GM23248 (cell line): ENCODE measurements around the gene EML3. TPM values are rescaled to one million over a fixed set of nuclear protein-coding genes. Genes with fewer than 3 reads are reported as not detected.

Experiments used
- DNase-seq: peaks from one replicate; pipeline ENCODE4 v3.0.0-alpha.2; 2015
- H2AFZ ChIP-seq: fragments of 200-600 bp; sonication (generic); 2 replicates; pipeline ENCODE4 v1.6.1; 2016; ENCODE audit warnings: antibody characterized with exemption
- H3F3A ChIP-seq: fragments of 200-600 bp; sonication (generic); 2 replicates; pipeline ENCODE4 v1.6.1; 2016; ENCODE audit warnings: mild to moderate bottlenecking, antibody characterized with exemption, mixed run types; ENCODE audit not compliant: insufficient read depth
- H3K27ac ChIP-seq: fragments of 200-600 bp; sonication (generic); 2 replicates; pipeline ENCODE4 v1.5.1; 2016; ENCODE audit warnings: mild to moderate bottlenecking
- H3K27me3 ChIP-seq: fragments of 200-600 bp; sonication (generic); replicated peaks from 2 replicates; pipeline ENCODE4 v1.6.1; 2016; ENCODE audit warnings: mild to moderate bottlenecking; ENCODE audit not compliant: insufficient read depth
- H3K36me3 ChIP-seq: fragments of 200-600 bp; sonication (generic); 2 replicates; pipeline ENCODE4 v1.6.1; 2016; ENCODE audit warnings: low read depth, mild to moderate bottlenecking
- H3K4me1 ChIP-seq: fragments of 200-600 bp; sonication (generic); 2 replicates; pipeline ENCODE4 v1.6.1; 2016; ENCODE audit warnings: mild to moderate bottlenecking; ENCODE audit not compliant: insufficient read depth
- H3K4me2 ChIP-seq: fragments of 200-600 bp; sonication (generic); one replicate; pipeline ENCODE4 v1.6.1; 2016; ENCODE audit warnings: mild to moderate bottlenecking; ENCODE audit not compliant: unreplicated experiment
- H3K4me3 ChIP-seq: fragments of 200-600 bp; sonication (generic); 2 replicates; pipeline ENCODE4 v1.5.1; 2016; ENCODE audit warnings: mild to moderate bottlenecking
- H3K79me2 ChIP-seq: fragments of 200-600 bp; sonication (generic); 2 replicates; pipeline ENCODE4 v1.6.1; 2016; ENCODE audit warnings: mild to moderate bottlenecking; ENCODE audit not compliant: insufficient read depth
- H3K9ac ChIP-seq: fragments of 200-600 bp; sonication (generic); 2 replicates; pipeline ENCODE4 v1.6.1; 2016; ENCODE audit warnings: mild to moderate bottlenecking
- H3K9me2 ChIP-seq: fragments of 200-600 bp; sonication (generic); 2 replicates; pipeline ENCODE4 v1.6.1; 2016; ENCODE audit warnings: mixed run types, mild to moderate bottlenecking, moderate library complexity; ENCODE audit not compliant: insufficient read depth
- H3K9me3 ChIP-seq: fragments of 200-600 bp; sonication (generic); one replicate; pipeline ENCODE4 v1.6.1; 2017; ENCODE audit warnings: low read depth
- H4K20me1 ChIP-seq: fragments of 200-600 bp; sonication (generic); 2 replicates; pipeline ENCODE4 v1.6.0; 2016; ENCODE audit not compliant: insufficient read depth
- EZH2 ChIP-seq: fragments of 200-600 bp; sonication (generic); IDR thresholded peaks from 2 replicates; pipeline ENCODE4 v1.6.1; 2018; ENCODE audit warnings: antibody characterized with exemption, mild to moderate bottlenecking; ENCODE audit not compliant: insufficient read depth, poor library complexity, severe bottlenecking
- EZH2phosphoT487 ChIP-seq: fragments of 200-600 bp; sonication (generic); IDR thresholded peaks from 2 replicates; pipeline ENCODE4 v1.6.1; 2018; ENCODE audit warnings: antibody characterized with exemption, moderate library complexity, mild to moderate bottlenecking, low read depth; ENCODE audit not compliant: insufficient read depth
- WGBS, 2 experiments: methylation state at CpG; one replicate each; pipeline ENCODE4 v1.1.6; 2015 to 2017; ENCODE audit warnings: low lambda C conversion rate in 2 of 2, low coverage in 1 of 2; ENCODE audit errors: missing lambda C conversion rate in 2 of 2; 5-methylcytosine and 5-hydroxymethylcytosine counted together
- in situ Hi-C: fragments of 300-500 bp; cut with MboI; formaldehyde crosslinking; loops from 2 replicates; pipeline ENCODE4 v1.15.0; 2020
- polyA plus RNA-seq: library from polyadenylated mRNA; unstranded; fragments of >200 nt; fragmentation: Nextera tagmentation; extraction: Ambion mirVana; gene quantifications from 2 replicates; pipeline ENCODE4 v1.2.1, GENCODE V29; 2016
- total RNA-seq: library from RNA; depleted of rRNA; stranded (reverse); fragments of >200 nt; shearing (Covaris generic); gene quantifications from 2 replicates; pipeline ENCODE4 v1.2.3, GENCODE V29; 2014

EML3 gene
- total and polyA plus RNA-seq, 2 experiments from 2014 or later = 34.8 to 47.2 TPM

DNA sequence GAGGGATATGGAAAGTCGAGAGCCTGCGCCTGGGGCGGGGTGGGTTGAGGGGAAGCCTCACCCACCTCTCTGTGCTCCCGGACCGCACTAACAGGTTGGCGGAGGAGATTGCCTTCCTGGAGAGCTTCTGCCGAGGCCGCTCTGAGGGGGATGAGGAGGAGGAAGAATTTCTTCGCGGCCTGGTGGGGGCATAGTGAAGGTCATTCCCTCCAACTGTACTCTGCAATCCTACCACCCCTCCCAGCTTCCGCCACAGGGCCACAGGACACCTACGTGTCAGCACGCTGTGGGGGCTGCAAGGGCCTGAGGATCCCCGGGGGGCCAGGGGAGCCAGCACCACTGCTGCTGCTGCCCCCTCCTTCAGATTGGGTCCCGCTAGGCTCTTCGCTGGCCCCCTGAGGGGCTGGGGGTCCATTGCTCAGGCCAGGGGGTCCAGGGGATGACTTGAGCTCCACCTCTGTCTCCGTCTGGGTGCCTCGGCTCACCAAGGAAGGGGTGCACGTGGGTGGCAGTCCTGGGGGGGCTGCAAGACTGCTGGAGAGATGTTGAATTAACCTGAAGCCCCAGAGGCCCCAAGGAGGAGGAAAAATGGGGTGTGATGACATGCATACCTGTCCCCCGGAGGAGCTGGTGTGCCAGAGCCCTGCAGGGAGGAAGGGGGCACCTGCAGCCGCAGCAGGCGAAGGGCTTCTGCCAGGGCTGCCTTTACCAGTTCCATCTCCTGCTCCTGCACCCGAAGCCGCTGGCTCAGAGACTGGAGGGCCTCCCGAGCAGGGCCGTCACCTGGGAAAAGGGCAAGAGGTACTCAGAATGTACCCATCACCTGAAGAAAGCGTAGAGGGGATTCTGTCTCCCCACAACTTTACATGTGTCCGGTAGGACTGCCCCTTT, 1.5 kb downstream of the EML3 start:
- Histone ChIP-seq H3F3A (peaks cover 9% of the 10 kb centered on the region; the same call in 1 of the 2 replicates), H3K4me2 (peak overlapping the region; percentile 79), H4K20me1 (no peaks in the 10 kb centered on the region), H3K79me2 (peaks cover 30% of the 10 kb centered on the region), H3K4me1 (peaks cover 5% of the 10 kb centered on the region; the same call in 1 of the 2 replicates), H2AFZ (peak overlapping the region; percentile 80; the same call in 1 of the 2 replicates), H3K9ac (peak overlapping the region; percentile 82), H3K27me3 (no peaks in the 10 kb centered on the region), H3K9me3 (no peaks in the 10 kb centered on the region), H3K27ac (peak overlapping the region; percentile 67), H3K9me2 (no peaks in the 10 kb centered on the region), H3K36me3 (peaks cover 4% of the 10 kb centered on the region; the same call in 1 of the 2 replicates), H3K4me3 (peak overlapping the region; percentile 83)
- in situ Hi-C loops = no loop called here
- no peak for DNase-seq
- 74% methylated on average over 23 to 28 of the region's 28 CpGs for WGBS, 2 experiments
- TF ChIP-seq EZH2 = no peak
- TF ChIP-seq EZH2phosphoT487 = no peak

- Histone ChIP-seq H2AFZ (no peak overlapping the region), H4K20me1 (no peaks in the 10 kb centered on the region), H3K9me3 (no peaks in the 10 kb centered on the region), H3K27ac (no peak overlapping the region), H3K4me2 (no peak overlapping the region), H3F3A (peaks cover 9% of the 10 kb centered on the region; the same call in 1 of the 2 replicates), H3K9me2 (no peaks in the 10 kb centered on the region), H3K27me3 (no peaks in the 10 kb centered on the region), H3K79me2 (peaks cover 30% of the 10 kb centered on the region), H3K4me1 (peaks cover 5% of the 10 kb centered on the region; the same call in 1 of the 2 replicates), H3K9ac (no peak overlapping the region), H3K36me3 (peaks cover 4% of the 10 kb centered on the region; the same call in 1 of the 2 replicates), H3K4me3 (no peak overlapping the region)
- WGBS, 2 experiments = 77 to 85% methylated on average over 6 of the region's 6 CpGs
- no peak for TF ChIP-seq EZH2phosphoT487
- no peak for TF ChIP-seq EZH2
- in situ Hi-C loops = no loop called here
- DNase-seq = no peak
Measured at GRCh38 chr11:62610403-62610802, 2.2 kb downstream of the EML3 start.

DNA sequence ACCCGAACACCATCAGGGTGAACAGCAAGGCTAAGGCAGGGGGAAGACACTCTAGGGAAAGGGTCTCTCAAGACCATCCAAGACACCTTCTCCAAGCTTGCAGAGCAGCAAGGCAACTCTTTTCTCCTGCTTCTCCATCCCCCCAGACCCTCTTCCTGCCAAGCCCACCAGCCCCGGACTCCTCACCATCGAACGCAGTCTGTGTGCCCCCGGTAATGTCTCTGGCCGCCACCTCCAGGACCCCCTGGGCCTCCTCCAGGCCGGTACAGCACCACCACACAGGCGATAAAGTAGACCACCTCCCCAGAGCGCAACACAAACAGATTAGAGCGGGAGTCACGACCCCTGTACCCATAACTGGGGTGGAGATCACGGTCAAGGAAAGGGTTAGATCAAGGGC, 3.8 kb downstream of the EML3 start:
- peaks cover 4% of the 10 kb centered on the region; the same call in 1 of the 2 replicates for H3K36me3 ChIP-seq
- WGBS, 2 experiments = 97 to 99% methylated on average over 12 of the region's 12 CpGs
- in situ Hi-C loops = no loop called here
- no peak overlapping the region for H3K9ac ChIP-seq
- H3K4me2 ChIP-seq = no peak overlapping the region
- no peak overlapping the region for H2AFZ ChIP-seq
- H4K20me1 ChIP-seq = no peaks in the 10 kb centered on the region
- H3K79me2 ChIP-seq = peaks cover 30% of the 10 kb centered on the region
- H3K9me3 ChIP-seq = no peaks in the 10 kb centered on the region
- no peaks in the 10 kb centered on the region for H3K9me2 ChIP-seq
- no peaks in the 10 kb centered on the region for H3K27me3 ChIP-seq
- peaks cover 4% of the 10 kb centered on the region for H3F3A ChIP-seq
- no peak for DNase-seq
- H3K4me3 ChIP-seq = no peak overlapping the region
- no peak overlapping the region for H3K27ac ChIP-seq
- TF ChIP-seq EZH2 (no peak), EZH2phosphoT487 (no peak)
- peaks cover 5% of the 10 kb centered on the region; the same call in 1 of the 2 replicates for H3K4me1 ChIP-seq

- Histone ChIP-seq H3K36me3 (peaks cover 4% of the 10 kb centered on the region; the same call in 1 of the 2 replicates), H3K4me3 (no peak overlapping the region), H3K79me2 (peaks cover 30% of the 10 kb centered on the region), H2AFZ (no peak overlapping the region), H4K20me1 (no peaks in the 10 kb centered on the region), H3K9me2 (no peaks in the 10 kb centered on the region), H3K4me1 (peaks cover 5% of the 10 kb centered on the region; the same call in 1 of the 2 replicates), H3K9me3 (no peaks in the 10 kb centered on the region), H3F3A (peaks cover 10% of the 10 kb centered on the region), H3K4me2 (no peak overlapping the region), H3K9ac (no peak overlapping the region), H3K27me3 (no peaks in the 10 kb centered on the region), H3K27ac (no peak overlapping the region)
- 80 to 93% methylated on average over 4 of the region's 4 CpGs for WGBS, 2 experiments
- no peak for DNase-seq
- in situ Hi-C loops = no loop called here
- TF ChIP-seq EZH2 (no peak), EZH2phosphoT487 (no peak)
Measured at GRCh38 chr11:62607714-62608113, 4.9 kb downstream of the EML3 start.
